Measurements from ENCODE around the gene GLE1.
A peak's percentile ranks its signal among the peaks of the same experiment; 100 is the strongest.

Gene GLE1

DNA sequence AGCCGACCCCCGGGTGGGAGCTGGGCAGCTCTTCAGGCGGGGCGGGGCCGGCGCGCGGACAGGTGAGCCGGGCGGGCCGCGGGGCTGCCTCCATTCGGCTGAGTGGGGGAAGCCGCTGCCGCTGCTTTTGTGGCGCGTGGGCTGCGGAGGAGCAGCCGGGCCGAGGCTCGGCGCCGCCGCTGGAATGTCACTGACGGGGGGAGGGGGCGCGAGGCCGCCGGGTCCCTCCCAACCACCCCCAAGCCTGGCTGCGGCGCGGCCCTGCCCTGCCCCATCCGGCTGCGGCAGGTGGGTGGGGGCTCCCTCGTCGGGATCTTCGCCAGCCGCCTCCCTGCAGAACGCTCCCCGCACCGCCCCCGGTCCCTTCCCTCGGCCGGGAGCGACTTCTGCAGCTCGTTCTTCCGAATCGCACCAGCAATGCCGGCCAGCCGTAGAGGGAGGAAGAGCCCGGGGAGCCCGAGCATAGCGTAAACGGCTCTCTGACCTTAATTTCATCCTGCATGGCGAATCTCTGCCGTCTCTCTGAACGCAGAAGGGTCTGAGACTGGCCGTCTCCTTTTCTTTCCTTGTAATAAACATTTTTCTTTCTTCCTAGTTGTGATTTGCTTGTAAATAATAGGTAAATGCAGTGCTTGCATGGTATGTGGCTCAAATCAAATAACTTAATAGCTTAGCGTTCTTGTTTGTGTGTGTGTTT lies 48.4 kb downstream of the GLE1 start (continued):
- TF ChIP-seq, protein P1, sequence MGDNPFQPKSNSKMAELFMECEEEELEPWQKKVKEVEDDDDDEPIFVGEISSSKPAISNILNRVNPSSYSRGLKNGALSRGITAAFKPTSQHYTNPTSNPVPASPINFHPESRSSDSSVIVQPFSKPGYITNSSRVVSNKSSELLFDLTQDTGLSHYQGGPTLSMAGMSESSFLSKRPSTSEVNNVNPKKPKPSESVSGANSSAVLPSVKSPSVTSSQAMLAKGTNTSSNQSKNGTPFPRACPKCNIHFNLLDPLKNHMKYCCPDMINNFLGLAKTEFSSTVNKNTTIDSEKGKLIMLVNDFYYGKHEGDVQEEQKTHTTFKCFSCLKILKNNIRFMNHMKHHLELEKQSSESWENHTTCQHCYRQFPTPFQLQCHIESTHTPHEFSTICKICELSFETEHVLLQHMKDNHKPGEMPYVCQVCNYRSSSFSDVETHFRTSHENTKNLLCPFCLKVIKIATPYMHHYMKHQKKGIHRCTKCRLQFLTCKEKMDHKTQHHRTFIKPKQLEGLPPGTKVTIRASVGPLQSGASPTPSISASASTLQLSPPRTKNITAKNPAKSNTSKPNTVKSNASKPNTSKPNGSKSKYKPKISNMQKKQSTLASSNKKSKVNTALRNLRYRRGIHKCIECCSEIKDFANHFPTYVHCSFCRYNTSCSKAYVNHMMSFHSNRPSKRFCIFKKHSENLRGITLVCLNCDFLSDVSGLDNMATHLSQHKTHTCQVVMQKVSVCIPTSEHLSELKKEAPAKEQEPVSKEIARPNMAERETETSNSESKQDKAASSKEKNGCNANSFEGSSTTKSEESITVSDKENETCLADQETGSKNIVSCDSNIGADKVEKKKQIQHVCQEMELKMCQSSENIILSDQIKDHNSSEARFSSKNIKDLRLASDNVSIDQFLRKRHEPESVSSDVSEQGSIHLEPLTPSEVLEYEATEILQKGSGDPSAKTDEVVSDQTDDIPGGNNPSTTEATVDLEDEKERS (tag by site-specific recombination; IDR thresholded peaks at IDR 0.05), result no peak
- TF ChIP-seq GLIS2 (tag by site-specific recombination; IDR thresholded peaks at IDR 0.05) (peak; percentile 87), ZBTB20 (tag by site-specific recombination; IDR thresholded peaks at IDR 0.05) (peak; percentile 35; the same call in 1 of the 2 replicates), ZNF600 (tag by site-specific recombination; IDR thresholded peaks at IDR 0.05) (peak; percentile 81; the same call in 1 of the 2 replicates), SP7 (tag by site-specific recombination; IDR thresholded peaks at IDR 0.05) (0 out of 2 replicates have a peak, but pooled peaks have one; percentile 11), ZNF664 (tag by site-specific recombination; IDR thresholded peaks at IDR 0.05) (no peak), ZNF747 (tag by site-specific recombination; IDR thresholded peaks at IDR 0.05) (no peak), ZNF211 (tag by site-specific recombination; IDR thresholded peaks at IDR 0.05; ENCODE audit: low read depth) (no peak), ZNF324 (tag by site-specific recombination; IDR thresholded peaks at IDR 0.05) (no peak), ZNF132 (tag by site-specific recombination; IDR thresholded peaks at IDR 0.05; ENCODE audit: borderline replicate concordance) (no peak), GLI4 (tag by site-specific recombination; IDR thresholded peaks at IDR 0.05) (no peak), ZSCAN30 (tag by site-specific recombination; IDR thresholded peaks at IDR 0.05) (no peak), ZIC2 (tag by site-specific recombination; IDR thresholded peaks at IDR 0.05) (no peak), ZNF10 (tag by site-specific recombination; IDR thresholded peaks at IDR 0.05) (no peak), ZNF114 (tag by site-specific recombination; IDR thresholded peaks at IDR 0.05) (no peak), ZNF629 (tag by site-specific recombination; IDR thresholded peaks at IDR 0.05) (no peak), RBAK (tag by site-specific recombination; IDR thresholded peaks at IDR 0.05) (no peak), KLF1 (tag by site-specific recombination; IDR thresholded peaks at IDR 0.05) (peak; percentile 71), ZSCAN16 (tag by site-specific recombination; IDR thresholded peaks at IDR 0.05) (no peak), ZNF184 (tag by site-specific recombination; IDR thresholded peaks at IDR 0.05) (no peak), ZBTB8A (tag by site-specific recombination; IDR thresholded peaks at IDR 0.05) (no peak), ZNF571 (tag by site-specific recombination; IDR thresholded peaks at IDR 0.05) (no peak), ZNF157 (tag by site-specific recombination; IDR thresholded peaks at IDR 0.05) (no peak), ZNF302 (tag by site-specific recombination; IDR thresholded peaks at IDR 0.05; ENCODE audit: low read depth) (no peak), GFI1B (tag by site-specific recombination; IDR thresholded peaks at IDR 0.05) (no peak), ZNF239 (tag by site-specific recombination; IDR thresholded peaks at IDR 0.05) (no peak), ZNF621 (tag by site-specific recombination; IDR thresholded peaks at IDR 0.05) (no peak), ZNF221 (tag by site-specific recombination; IDR thresholded peaks at IDR 0.05; ENCODE audit: borderline replicate concordance) (no peak), WT1 (tag by site-specific recombination; IDR thresholded peaks at IDR 0.05) (no peak; the same call in 1 of the 2 replicates), SALL2 (tag by site-specific recombination; IDR thresholded peaks at IDR 0.05; ENCODE audit: borderline replicate concordance) (no peak), ZNF311 (tag by site-specific recombination; IDR thresholded peaks at IDR 0.05; ENCODE audit: borderline replicate concordance) (no peak)
- TF ChIP-seq, protein P2, sequence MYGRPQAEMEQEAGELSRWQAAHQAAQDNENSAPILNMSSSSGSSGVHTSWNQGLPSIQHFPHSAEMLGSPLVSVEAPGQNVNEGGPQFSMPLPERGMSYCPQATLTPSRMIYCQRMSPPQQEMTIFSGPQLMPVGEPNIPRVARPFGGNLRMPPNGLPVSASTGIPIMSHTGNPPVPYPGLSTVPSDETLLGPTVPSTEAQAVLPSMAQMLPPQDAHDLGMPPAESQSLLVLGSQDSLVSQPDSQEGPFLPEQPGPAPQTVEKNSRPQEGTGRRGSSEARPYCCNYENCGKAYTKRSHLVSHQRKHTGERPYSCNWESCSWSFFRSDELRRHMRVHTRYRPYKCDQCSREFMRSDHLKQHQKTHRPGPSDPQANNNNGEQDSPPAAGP (tag by site-specific recombination; IDR thresholded peaks at IDR 0.05), result 0 out of 2 replicates have a peak, but pooled peaks have one; percentile 50
- TF ChIP-seq, protein P3, sequence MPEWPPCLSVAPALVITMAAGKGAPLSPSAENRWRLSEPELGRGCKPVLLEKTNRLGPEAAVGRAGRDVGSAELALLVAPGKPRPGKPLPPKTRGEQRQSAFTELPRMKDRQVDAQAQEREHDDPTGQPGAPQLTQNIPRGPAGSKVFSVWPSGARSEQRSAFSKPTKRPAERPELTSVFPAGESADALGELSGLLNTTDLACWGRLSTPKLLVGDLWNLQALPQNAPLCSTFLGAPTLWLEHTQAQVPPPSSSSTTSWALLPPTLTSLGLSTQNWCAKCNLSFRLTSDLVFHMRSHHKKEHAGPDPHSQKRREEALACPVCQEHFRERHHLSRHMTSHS (tag by site-specific recombination; IDR thresholded peaks at IDR 0.05), result no peak
- TF ChIP-seq, protein P4, sequence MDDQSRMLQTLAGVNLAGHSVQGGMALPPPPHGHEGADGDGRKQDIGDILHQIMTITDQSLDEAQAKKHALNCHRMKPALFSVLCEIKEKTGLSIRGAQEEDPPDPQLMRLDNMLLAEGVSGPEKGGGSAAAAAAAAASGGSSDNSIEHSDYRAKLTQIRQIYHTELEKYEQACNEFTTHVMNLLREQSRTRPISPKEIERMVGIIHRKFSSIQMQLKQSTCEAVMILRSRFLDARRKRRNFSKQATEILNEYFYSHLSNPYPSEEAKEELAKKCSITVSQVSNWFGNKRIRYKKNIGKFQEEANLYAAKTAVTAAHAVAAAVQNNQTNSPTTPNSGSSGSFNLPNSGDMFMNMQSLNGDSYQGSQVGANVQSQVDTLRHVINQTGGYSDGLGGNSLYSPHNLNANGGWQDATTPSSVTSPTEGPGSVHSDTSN (CRISPR knock-in tag; IDR thresholded peaks at IDR 0.05), result peak; percentile 6; the same call in 1 of the 2 replicates
- TF ChIP-seq, protein P5, sequence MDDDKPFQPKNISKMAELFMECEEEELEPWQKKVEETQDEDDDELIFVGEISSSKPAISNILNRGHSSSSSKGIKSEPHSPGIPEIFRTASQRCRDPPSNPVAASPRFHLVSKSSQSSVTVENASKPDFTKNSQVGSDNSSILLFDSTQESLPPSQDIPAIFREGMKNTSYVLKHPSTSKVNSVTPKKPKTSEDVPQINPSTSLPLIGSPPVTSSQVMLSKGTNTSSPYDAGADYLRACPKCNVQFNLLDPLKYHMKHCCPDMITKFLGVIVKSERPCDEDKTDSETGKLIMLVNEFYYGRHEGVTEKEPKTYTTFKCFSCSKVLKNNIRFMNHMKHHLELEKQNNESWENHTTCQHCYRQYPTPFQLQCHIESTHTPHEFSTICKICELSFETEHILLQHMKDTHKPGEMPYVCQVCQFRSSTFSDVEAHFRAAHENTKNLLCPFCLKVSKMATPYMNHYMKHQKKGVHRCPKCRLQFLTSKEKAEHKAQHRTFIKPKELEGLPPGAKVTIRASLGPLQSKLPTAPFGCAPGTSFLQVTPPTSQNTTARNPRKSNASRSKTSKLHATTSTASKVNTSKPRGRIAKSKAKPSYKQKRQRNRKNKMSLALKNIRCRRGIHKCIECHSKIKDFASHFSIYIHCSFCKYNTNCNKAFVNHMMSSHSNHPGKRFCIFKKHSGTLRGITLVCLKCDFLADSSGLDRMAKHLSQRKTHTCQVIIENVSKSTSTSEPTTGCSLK (tag by site-specific recombination; IDR thresholded peaks at IDR 0.05), result no peak

All from HEK293 (cell line).